Activated CD8-positive, alpha-beta memory T cell treated with anti-CD3 and anti-CD28 coated beads for 1 hour (primary cell): Measurements from ENCODE around the gene RNF148.
"Not testable (repeated sequence)": the region's sequence is repeated elsewhere in the genome, so short reads cannot be mapped to it uniquely, and the experiment has no call there.

Experiments used
- DNase-seq, 2 donors: peaks; one replicate each; pipeline ENCODE4 v3.0.0-alpha.2; 2020; ENCODE audit warnings: low read depth in 1 of 2; ENCODE audit errors: extremely low read depth in 1 of 2

The RNF148 gene

DNA sequence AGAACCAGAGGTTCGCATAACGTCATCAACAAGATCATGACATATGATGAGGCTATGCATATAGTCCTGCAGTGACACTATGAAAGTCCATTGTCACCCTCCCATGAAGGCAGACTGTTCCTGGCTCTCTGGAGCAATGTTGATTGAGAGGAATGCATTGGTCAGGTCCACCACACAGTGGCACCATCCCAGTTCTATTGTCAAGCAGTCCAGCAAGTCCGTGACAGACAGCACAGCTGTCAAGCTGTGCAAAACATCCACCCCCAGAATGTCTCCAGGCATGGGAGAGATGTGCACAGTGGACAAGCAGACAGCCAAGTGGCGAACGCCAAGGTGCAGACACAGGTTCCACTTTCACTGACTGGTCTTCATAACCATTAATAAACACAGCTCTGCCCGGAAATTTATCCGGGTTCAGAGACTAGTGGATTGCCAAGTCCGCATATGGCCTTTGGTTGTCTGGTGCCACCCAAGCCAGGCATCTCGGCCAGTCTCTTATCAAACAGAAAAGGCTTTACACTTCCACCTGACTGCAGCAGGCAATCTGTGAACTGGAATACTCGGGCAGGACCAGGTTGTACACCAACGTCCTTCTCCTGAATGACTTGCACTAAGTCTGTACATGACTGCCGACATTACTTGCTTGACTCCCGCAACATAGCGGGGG lies 11.0 kb downstream of the RNF148 start:
- no peak for DNase-seq

DNA sequence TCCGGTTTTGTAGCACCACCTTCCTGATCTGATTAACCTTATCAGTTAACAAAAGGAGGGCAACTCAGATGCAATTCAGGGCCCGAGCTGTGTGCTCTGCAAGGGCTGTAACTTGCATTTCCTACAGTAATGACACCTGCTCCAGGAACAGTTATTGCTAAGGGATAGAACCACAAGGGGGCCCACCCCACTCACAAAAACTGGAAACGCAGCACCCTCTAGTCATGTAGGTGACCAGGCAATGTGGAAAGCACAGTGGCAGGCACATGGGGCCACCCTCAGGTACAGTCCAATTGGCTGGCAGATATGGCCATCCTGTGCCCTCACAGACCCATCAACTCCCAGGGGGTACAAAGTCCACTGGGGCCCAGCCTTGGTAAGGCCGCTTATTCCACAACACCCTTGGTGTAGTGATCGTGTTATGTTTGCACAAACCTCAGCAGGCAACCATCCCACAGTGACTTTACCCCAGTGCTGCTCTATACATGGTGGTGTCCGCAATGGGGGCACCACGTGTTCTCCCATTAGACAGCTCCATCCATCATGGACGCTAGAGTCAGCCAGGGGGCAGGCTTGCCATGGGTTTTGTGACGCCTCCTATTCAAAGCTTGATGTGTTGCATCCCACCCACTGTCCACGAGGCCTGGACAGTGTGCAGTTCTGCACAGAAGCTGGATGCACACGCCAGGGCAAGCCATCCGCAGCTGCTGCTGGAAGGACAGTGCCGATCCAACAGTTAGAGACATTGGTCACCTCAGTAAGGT lies 13.2 kb downstream of the RNF148 start:
- no peak for DNase-seq

DNA sequence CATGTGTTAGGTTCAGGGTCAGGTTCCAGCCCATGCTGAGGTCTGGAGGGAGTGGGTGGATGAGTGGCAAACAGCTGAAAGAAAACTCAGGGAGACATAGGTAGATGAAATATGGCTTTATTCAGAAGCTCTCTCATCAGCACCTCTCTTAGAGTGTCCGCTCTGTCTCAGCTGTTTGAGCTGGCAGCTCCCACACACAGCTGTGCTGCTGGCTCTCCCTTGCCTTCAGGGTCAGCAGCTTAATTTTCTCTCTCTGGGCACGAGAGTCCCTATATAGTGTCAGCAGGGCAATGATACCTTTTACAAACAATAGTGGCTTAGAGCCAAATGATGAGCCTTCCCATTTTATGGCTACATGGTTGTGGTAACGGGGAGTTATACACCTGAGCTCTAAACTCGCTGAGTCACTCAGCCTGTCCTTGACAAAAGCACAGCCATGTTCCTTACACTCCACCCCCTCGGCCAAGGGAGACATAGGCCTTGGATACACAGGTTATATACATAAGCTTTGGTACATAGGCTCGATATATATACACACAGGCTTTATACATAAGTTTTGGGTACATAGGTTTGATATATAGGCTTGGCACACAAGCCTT lies 14.2 kb downstream of the RNF148 start:
- no peak for DNase-seq

- DNase-seq: no peak
Measured at GRCh38 chr7:122686360-122686878, 16.3 kb downstream of the RNF148 start.

- DNase-seq: no peak
Measured at GRCh38 chr7:122684504-122684903, 18.2 kb downstream of the RNF148 start.

- no peak for DNase-seq
Measured at GRCh38 chr7:122682815-122683550, 19.7 kb downstream of the RNF148 start.

DNA sequence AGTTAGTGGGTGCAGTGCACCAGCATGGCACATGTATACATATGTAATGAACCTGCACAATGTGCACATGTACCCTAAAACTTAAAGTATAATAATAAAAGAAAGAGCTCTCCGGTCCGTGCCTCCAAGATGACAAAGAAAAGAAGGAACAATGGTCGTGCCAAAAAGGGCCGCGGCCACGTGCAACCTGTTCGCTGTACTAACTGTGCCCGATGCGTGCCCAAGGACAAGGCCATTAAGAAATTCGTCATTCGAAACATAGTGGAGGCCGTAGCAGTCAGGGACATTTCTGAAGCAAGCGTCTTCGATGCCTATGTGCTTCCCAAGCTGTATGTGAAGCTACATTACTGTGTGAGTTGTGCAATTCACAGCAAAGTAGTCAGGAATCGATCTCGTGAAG lies 21.5 kb downstream of the RNF148 start:
- not testable (repeated sequence) for DNase-seq

DNA sequence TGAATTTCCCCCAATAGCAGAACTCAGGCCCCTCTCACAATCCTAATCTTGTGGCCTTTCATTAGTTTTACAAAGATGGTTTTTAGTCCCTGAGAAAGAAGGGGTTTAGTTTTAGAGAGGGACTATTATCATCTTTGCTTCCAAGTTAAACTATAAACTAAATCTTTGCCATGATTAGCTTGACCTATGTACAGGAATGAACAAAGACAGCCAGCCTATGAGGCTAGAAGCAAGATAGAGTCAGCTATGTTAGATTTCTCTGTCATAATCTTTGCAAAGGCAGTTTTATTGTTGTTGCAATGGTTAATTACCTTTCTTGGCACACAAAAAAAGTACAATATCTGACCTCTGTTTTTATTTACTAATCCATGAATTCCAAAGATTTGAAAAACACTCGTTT lies 22.9 kb downstream of the RNF148 start:
- no peak for DNase-seq

DNA sequence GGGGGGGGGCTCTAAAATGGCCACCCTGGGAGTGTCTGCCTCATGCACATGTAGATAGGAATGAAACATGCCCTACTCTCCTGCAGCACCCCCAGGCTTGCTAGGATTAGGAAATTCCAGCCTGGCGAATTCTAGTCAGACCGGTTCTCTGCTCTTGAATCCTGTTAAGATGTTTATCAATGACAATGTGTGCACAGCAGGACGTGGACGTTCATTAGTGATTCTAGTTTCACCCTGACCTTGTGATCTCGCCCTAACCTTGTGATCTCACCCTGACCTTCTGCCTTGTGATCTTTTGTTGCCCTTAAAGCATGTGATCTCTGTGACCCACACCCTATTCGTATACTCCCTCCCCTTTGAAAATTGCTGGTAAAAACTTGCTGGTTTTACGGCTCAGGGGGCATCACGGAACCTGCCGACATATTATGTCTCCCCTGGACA lies 23.4 kb downstream of the RNF148 start:
- not testable (repeated sequence) for DNase-seq

GRCh38 chr7:122677149-122677548 lies 25.6 kb downstream of the RNF148 start:
- DNase-seq: no peak

DNA sequence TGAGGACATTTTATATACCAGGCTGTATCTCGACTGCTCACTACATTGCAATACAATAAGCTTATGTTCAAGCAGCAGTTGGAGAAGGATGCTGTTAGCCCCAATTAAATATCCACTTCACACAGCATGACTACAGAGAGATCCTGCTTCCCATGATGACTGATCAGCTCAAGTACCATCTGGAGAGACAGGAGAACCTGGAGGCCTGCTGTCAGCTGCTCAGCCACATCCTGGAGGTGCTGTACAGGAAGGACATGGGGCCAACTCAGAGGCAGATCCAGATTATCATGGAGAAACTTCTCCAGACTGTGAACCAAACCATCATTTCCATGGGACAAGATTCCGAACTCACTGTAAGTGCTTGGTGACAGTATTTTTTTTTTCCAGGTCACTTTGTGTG lies 26.3 kb downstream of the RNF148 start:
- no peak for DNase-seq

- no peak for DNase-seq
Measured at GRCh38 chr7:122675621-122676020, 27.1 kb downstream of the RNF148 start.

DNA sequence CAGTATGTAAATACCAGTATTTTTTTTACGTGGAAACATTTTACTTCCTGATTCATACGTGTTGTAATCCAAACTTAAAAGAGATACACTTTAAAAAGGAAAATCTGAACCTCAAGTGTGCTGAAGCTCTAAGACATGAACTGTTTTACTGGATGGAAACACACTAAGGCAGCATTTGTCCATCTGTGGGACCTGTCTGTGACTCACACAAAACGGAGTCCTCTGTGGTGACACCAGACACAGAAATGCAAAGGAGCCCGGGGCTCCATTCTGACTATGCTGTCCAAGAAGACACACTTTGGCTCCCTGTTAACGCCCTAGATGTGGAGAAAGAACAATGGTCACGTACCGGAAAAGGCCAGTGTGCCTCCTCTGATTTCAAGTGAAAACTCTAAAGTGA lies 27.7 kb downstream of the RNF148 start:
- DNase-seq: no peak

GRCh38 chr7:122674502-122674901 lies 28.2 kb downstream of the RNF148 start:
- no peak for DNase-seq

- DNase-seq: no peak
Measured at GRCh38 chr7:122673951-122674350, 28.8 kb downstream of the RNF148 start.

DNA sequence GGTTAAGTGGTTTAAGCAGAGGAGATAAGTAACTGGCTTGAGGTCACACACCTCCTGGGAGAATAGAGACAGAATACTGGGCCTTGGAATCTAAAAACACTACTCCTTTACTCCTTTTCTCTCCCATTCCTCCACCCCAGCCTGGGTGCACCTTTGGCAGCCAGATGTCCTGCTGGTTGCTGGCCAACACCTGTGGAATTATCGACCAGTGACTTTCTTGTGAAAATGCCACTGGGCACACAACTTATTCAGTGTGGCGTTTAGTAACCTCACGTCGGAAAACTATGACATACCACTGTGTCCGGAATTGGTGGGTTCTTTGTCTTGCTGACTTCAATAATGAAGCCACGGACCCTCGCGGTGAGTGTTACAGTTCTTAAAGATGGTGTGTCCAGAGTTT lies 30.2 kb downstream of the RNF148 start:
- DNase-seq: no peak

GRCh38 chr7:122663733-122664132 lies 39.0 kb downstream of the RNF148 start:
- no peak for DNase-seq

GRCh38 chr7:122658856-122659255 lies 43.9 kb downstream of the RNF148 start:
- no peak for DNase-seq

DNA sequence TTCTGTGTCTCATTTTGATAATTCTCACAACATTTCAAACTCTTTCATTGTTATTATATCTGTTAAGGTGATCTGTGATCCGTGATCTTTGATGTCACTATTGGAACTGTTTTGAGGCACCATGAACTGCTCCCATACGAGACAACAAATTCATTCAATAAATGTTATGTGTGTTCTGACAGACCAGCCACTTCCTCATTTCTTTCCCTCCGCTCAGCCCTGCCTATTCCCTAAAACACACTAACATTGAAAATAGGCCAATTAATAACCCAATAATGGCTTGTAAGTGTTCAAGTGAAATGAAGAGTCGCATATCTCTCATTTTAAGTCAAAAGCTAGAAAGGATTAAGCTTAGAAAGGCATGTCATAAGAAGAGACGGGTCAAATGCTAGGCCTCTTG lies 49.0 kb downstream of the RNF148 start:
- DNase-seq: no peak

DNA sequence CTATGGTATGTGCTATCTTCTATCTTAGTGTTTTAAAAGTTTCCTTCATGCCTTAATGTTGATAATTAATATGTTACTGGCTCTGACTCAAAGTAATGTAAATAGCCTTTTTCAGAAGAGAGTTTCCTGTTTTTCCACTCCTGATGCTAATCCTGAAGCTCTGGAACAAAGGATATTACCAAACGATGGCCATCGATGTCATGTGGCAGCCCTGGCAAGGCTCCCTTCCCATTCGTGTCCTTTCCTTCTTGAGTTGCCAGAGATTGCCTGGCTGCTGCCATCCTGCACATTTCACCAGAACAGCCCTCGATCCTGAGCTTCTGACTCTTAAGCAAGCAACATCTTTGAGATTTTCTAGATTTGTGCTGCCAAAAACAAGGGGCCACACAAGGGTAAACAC lies 49.8 kb downstream of the RNF148 start:
- no peak for DNase-seq
